ENCODE measurements around the gene ACVR1B.

Gene ACVR1B

GRCh38 chr12:52042706-52043385 lies 91.3 kb downstream of the ACVR1B start:
- DNase-seq (ENCODE audit: low read depth in 2 of 3, low spot score in 2 of 3): no peak

- DNase-seq (ENCODE audit: low read depth in 2 of 3, low spot score in 2 of 3): no peak
Measured at GRCh38 chr12:52043386-52044212, 92.1 kb downstream of the ACVR1B start.

- no peak for DNase-seq (ENCODE audit: low read depth in 2 of 3, low spot score in 2 of 3)
Measured at GRCh38 chr12:52044292-52044983, 92.9 kb downstream of the ACVR1B start.

- DNase-seq (ENCODE audit: low read depth in 2 of 3, low spot score in 2 of 3): no peak
Measured at GRCh38 chr12:52045794-52046199, 94.3 kb downstream of the ACVR1B start.
